ENCODE measurements around the gene LTO1. TPM values are rescaled to one million over a fixed set of nuclear protein-coding genes. Genes with fewer than 3 reads are reported as not detected.

The LTO1 gene
- total and polyA plus RNA-seq, 2 experiments from 2014 or later: 20.1 to 23.3 TPM

DNA sequence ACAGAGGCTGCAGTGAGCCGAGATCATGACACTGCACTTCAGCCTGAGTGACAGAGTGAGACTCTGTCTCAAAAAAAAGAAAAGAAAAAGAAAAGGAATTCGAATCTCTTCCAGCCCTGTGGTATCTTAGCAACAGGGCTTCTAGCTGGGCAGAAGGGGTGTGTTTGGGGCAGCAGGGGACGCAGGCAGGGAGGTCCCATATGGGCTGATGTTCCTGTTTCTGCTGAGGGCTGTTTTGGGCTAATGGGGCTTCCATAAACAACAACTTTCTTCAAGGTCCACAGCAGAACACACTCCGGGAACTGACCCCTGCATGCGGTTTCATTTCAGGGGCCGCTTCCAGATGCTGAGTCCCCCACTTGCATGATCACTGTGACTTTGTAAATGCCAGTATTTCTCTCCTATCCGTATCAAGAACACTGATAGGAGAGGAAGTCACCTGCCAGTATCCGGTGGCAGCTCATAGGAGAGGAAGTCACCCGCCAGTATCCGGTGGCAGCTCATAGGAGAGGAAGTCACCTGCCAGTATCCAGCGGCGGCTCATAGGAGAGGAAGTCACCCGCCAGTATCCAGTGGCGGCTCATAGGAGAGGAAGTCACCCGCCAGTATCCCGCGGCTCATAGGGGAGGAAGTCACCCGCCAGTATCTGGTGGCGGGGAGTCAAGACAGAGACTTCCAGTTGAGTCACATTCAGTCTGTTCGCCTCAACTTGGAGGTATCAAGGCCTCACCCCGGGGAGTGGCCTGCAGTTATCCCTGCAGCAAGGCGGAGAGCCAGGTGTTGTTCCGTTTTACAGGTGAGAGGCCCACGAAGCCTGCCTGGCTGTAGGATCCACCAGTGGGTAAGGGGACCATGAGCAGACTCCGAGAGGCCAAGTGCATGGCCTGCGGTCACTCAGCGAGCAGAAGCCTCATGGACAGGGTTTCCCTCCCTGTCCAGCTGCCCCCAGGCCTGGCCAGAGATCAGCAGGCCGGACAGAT, 37.0 kb upstream of the LTO1 start:
- Histone ChIP-seq H3F3A (replicated peaks; ENCODE audit: low read depth) (peaks cover 3% of the 10 kb centered on the region; the same call in 1 of the 2 replicates), H3K4me2 (no peak overlapping the region), H2AFZ (no peak overlapping the region), H3K27me3 (ENCODE audit: insufficient read depth) (no peaks in the 10 kb centered on the region), H3K79me2 (replicated peaks; ENCODE audit: insufficient read depth) (no peaks in the 10 kb centered on the region), H3K36me3 (ENCODE audit: insufficient read depth) (no peaks in the 10 kb centered on the region), H3K27ac (ENCODE audit: low read depth) (no peak overlapping the region), H3K4me3 (no peak overlapping the region), H3K9me2 (ENCODE audit: insufficient read depth) (no peaks in the 10 kb centered on the region), H4K20me1 (replicated peaks; ENCODE audit: insufficient read depth) (no peaks in the 10 kb centered on the region), H3K4me1 (ENCODE audit: insufficient read depth) (peaks cover 34% of the 10 kb centered on the region)
- Mint-ChIP-seq H3K4me3 (no peak overlapping the region), H3K9me3 (no peaks in the 10 kb centered on the region), H3K27ac (peak overlapping the region; percentile 62; the same call in 1 of the 2 replicates), H3K36me3 (ENCODE audit: low read depth) (no peaks in the 10 kb centered on the region), H3K27me3 (ENCODE audit: insufficient read depth, low read depth, poor library complexity) (peaks cover 7% of the 10 kb centered on the region), H3K4me1 (peaks cover 28% of the 10 kb centered on the region)
- DNase-seq (ENCODE audit: low spot score) (peak; percentile 45), ATAC-seq (peak; percentile 35)
- TF ChIP-seq CREB1 (CRISPR knock-in tag; IDR thresholded peaks at IDR 0.05; ENCODE audit: low read depth) (no peak), ZNF114 (CRISPR knock-in tag; IDR thresholded peaks at IDR 0.05) (no peak), JUNB (IDR thresholded peaks at IDR 0.05; ENCODE audit: unreplicated experiment) (no peak), STAT1 (IDR thresholded peaks at IDR 0.05; ENCODE audit: unreplicated experiment) (no peak), ZNF331 (CRISPR knock-in tag; IDR thresholded peaks at IDR 0.05; ENCODE audit: low read depth) (no peak), NANOG (IDR thresholded peaks at IDR 0.05; ENCODE audit: borderline replicate concordance) (no peak), POLR2AphosphoS5 (IDR thresholded peaks at IDR 0.05; ENCODE audit: low read depth) (no peak), EZH2phosphoT487 (IDR thresholded peaks at IDR 0.05; ENCODE audit: unreplicated experiment) (no peak), EZH2 (IDR thresholded peaks at IDR 0.05; ENCODE audit: low read depth, unreplicated experiment) (no peak)
- TF ChIP-seq, protein P1, sequence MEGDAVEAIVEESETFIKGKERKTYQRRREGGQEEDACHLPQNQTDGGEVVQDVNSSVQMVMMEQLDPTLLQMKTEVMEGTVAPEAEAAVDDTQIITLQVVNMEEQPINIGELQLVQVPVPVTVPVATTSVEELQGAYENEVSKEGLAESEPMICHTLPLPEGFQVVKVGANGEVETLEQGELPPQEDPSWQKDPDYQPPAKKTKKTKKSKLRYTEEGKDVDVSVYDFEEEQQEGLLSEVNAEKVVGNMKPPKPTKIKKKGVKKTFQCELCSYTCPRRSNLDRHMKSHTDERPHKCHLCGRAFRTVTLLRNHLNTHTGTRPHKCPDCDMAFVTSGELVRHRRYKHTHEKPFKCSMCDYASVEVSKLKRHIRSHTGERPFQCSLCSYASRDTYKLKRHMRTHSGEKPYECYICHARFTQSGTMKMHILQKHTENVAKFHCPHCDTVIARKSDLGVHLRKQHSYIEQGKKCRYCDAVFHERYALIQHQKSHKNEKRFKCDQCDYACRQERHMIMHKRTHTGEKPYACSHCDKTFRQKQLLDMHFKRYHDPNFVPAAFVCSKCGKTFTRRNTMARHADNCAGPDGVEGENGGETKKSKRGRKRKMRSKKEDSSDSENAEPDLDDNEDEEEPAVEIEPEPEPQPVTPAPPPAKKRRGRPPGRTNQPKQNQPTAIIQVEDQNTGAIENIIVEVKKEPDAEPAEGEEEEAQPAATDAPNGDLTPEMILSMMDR (conservative IDR thresholded peaks at IDR 0.05; ENCODE audit: low read depth in 2 of 2): no peak
- TF ChIP-seq, protein P2, sequence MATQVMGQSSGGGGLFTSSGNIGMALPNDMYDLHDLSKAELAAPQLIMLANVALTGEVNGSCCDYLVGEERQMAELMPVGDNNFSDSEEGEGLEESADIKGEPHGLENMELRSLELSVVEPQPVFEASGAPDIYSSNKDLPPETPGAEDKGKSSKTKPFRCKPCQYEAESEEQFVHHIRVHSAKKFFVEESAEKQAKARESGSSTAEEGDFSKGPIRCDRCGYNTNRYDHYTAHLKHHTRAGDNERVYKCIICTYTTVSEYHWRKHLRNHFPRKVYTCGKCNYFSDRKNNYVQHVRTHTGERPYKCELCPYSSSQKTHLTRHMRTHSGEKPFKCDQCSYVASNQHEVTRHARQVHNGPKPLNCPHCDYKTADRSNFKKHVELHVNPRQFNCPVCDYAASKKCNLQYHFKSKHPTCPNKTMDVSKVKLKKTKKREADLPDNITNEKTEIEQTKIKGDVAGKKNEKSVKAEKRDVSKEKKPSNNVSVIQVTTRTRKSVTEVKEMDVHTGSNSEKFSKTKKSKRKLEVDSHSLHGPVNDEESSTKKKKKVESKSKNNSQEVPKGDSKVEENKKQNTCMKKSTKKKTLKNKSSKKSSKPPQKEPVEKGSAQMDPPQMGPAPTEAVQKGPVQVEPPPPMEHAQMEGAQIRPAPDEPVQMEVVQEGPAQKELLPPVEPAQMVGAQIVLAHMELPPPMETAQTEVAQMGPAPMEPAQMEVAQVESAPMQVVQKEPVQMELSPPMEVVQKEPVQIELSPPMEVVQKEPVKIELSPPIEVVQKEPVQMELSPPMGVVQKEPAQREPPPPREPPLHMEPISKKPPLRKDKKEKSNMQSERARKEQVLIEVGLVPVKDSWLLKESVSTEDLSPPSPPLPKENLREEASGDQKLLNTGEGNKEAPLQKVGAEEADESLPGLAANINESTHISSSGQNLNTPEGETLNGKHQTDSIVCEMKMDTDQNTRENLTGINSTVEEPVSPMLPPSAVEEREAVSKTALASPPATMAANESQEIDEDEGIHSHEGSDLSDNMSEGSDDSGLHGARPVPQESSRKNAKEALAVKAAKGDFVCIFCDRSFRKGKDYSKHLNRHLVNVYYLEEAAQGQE (IDR thresholded peaks at IDR 0.05; ENCODE audit: unreplicated experiment): no peak
- TF ChIP-seq, protein P3, sequence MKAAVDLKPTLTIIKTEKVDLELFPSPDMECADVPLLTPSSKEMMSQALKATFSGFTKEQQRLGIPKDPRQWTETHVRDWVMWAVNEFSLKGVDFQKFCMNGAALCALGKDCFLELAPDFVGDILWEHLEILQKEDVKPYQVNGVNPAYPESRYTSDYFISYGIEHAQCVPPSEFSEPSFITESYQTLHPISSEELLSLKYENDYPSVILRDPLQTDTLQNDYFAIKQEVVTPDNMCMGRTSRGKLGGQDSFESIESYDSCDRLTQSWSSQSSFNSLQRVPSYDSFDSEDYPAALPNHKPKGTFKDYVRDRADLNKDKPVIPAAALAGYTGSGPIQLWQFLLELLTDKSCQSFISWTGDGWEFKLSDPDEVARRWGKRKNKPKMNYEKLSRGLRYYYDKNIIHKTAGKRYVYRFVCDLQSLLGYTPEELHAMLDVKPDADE (IDR thresholded peaks at IDR 0.05): no peak
- TF ChIP-seq, protein P4, sequence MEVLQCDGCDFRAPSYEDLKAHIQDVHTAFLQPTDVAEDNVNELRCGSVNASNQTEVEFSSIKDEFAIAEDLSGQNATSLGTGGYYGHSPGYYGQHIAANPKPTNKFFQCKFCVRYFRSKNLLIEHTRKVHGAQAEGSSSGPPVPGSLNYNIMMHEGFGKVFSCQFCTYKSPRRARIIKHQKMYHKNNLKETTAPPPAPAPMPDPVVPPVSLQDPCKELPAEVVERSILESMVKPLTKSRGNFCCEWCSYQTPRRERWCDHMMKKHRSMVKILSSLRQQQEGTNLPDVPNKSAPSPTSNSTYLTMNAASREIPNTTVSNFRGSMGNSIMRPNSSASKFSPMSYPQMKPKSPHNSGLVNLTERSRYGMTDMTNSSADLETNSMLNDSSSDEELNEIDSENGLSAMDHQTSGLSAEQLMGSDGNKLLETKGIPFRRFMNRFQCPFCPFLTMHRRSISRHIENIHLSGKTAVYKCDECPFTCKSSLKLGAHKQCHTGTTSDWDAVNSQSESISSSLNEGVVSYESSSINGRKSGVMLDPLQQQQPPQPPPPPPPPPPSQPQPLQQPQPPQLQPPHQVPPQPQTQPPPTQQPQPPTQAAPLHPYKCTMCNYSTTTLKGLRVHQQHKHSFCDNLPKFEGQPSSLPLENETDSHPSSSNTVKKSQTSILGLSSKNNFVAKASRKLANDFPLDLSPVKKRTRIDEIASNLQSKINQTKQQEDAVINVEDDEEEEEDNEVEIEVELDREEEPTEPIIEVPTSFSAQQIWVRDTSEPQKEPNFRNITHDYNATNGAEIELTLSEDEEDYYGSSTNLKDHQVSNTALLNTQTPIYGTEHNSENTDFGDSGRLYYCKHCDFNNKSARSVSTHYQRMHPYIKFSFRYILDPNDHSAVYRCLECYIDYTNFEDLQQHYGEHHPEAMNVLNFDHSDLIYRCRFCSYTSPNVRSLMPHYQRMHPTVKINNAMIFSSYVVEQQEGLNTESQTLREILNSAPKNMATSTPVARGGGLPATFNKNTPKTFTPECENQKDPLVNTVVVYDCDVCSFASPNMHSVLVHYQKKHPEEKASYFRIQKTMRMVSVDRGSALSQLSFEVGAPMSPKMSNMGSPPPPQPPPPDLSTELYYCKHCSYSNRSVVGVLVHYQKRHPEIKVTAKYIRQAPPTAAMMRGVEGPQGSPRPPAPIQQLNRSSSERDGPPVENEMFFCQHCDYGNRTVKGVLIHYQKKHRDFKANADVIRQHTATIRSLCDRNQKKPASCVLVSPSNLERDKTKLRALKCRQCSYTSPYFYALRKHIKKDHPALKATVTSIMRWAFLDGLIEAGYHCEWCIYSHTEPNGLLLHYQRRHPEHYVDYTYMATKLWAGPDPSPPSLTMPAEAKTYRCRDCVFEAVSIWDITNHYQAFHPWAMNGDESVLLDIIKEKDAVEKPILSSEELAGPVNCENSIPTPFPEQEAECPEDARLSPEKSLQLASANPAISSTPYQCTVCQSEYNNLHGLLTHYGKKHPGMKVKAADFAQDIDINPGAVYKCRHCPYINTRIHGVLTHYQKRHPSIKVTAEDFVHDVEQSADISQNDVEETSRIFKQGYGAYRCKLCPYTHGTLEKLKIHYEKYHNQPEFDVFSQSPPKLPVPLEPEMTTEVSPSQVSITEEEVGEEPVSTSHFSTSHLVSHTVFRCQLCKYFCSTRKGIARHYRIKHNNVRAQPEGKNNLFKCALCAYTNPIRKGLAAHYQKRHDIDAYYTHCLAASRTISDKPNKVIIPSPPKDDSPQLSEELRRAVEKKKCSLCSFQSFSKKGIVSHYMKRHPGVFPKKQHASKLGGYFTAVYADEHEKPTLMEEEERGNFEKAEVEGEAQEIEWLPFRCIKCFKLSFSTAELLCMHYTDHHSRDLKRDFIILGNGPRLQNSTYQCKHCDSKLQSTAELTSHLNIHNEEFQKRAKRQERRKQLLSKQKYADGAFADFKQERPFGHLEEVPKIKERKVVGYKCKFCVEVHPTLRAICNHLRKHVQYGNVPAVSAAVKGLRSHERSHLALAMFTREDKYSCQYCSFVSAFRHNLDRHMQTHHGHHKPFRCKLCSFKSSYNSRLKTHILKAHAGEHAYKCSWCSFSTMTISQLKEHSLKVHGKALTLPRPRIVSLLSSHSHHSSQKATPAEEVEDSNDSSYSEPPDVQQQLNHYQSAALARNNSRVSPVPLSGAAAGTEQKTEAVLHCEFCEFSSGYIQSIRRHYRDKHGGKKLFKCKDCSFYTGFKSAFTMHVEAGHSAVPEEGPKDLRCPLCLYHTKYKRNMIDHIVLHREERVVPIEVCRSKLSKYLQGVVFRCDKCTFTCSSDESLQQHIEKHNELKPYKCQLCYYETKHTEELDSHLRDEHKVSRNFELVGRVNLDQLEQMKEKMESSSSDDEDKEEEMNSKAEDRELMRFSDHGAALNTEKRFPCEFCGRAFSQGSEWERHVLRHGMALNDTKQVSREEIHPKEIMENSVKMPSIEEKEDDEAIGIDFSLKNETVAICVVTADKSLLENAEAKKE (CRISPR knock-in tag; IDR thresholded peaks at IDR 0.05): no peak

All from GM23338 (cell line).